DND-41 (cell line): ENCODE measurements around the gene MTHFR.

Experiments used
- EZH2 ChIP-seq: IDR thresholded peaks from 3 replicates; pipeline ENCODE4 v1.6.1; 2012; ENCODE audit warnings: borderline replicate concordance, low read depth, mild to moderate bottlenecking, moderate library complexity, low read length, inconsistent platforms; ENCODE audit not compliant: severe bottlenecking
- TF ChIP-seq, protein P1 (sequence below): IDR thresholded peaks from 2 replicates; pipeline ENCODE4 v1.5.1; 2012; ENCODE audit warnings: borderline replicate concordance, low read length, moderate library complexity, mild to moderate bottlenecking; ENCODE audit not compliant: poor library complexity, severe bottlenecking; ENCODE audit errors: extremely low read depth

DNA sequence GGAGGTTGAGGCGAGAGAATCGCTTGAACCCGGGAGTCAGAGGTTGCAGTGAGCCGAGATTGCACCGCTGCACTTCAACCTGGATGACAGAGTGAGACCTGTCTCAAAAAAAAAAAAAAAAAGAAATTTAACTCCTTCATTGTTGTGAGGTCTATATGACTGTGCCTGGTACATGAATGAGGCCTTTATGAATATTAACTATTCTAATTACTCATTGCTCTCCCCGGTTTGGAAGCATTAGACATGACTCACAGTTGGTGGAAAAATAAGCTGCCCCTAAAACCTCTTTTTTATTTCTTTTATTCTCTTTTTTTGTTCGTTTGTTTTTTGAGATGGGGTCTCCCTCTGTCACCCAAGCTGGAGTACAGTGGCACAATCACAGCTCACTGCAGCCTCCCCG lies 49.7 kb upstream of the MTHFR start:
- TF ChIP-seq, protein P1, sequence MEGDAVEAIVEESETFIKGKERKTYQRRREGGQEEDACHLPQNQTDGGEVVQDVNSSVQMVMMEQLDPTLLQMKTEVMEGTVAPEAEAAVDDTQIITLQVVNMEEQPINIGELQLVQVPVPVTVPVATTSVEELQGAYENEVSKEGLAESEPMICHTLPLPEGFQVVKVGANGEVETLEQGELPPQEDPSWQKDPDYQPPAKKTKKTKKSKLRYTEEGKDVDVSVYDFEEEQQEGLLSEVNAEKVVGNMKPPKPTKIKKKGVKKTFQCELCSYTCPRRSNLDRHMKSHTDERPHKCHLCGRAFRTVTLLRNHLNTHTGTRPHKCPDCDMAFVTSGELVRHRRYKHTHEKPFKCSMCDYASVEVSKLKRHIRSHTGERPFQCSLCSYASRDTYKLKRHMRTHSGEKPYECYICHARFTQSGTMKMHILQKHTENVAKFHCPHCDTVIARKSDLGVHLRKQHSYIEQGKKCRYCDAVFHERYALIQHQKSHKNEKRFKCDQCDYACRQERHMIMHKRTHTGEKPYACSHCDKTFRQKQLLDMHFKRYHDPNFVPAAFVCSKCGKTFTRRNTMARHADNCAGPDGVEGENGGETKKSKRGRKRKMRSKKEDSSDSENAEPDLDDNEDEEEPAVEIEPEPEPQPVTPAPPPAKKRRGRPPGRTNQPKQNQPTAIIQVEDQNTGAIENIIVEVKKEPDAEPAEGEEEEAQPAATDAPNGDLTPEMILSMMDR, result no peak
- no peak for TF ChIP-seq EZH2
